Measurements from ENCODE around the gene APP.

The APP gene

DNA sequence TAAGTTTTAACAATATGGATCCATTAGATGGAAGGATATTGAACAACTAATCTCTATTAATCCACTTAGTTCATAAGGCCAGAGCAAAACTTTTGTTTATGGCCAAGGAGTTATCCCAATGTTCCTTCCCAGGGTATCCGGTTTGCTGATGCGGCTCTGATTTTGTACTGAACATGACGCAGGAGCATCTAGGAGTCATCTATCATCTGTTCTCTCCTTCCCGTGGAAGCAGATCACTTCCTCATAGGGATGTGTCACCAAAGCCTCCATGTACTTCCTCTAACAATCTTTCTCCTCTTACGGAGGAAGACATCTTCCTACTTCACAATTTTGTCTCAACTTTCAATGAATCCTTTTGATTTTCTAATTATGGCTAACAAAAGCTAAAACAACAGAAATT is 206.6 kb downstream of the APP start:
- Mint-ChIP-seq H3K27me3 (ENCODE audit: low read depth) (no peaks in the 10 kb centered on the region), H3K4me1 (peaks cover 40% of the 10 kb centered on the region), H3K4me3 (no peak overlapping the region), H3K9me3 (no peaks in the 10 kb centered on the region), H3K36me3 (ENCODE audit: low read depth) (peaks cover 57% of the 10 kb centered on the region), H3K27ac (peak overlapping the region in 2 of 3 experiments; percentile 26 to 37)
- TF ChIP-seq, protein P1, sequence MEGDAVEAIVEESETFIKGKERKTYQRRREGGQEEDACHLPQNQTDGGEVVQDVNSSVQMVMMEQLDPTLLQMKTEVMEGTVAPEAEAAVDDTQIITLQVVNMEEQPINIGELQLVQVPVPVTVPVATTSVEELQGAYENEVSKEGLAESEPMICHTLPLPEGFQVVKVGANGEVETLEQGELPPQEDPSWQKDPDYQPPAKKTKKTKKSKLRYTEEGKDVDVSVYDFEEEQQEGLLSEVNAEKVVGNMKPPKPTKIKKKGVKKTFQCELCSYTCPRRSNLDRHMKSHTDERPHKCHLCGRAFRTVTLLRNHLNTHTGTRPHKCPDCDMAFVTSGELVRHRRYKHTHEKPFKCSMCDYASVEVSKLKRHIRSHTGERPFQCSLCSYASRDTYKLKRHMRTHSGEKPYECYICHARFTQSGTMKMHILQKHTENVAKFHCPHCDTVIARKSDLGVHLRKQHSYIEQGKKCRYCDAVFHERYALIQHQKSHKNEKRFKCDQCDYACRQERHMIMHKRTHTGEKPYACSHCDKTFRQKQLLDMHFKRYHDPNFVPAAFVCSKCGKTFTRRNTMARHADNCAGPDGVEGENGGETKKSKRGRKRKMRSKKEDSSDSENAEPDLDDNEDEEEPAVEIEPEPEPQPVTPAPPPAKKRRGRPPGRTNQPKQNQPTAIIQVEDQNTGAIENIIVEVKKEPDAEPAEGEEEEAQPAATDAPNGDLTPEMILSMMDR (IDR thresholded peaks at IDR 0.05; ENCODE audit: unreplicated experiment in 3 of 3) = no peak

- H3K36me3 Mint-ChIP-seq (ENCODE audit: low read depth) = peaks cover 56% of the 10 kb centered on the region
- TF ChIP-seq, protein P1 (IDR thresholded peaks at IDR 0.05; ENCODE audit: unreplicated experiment in 3 of 3) = no peak
- peaks cover 40% of the 10 kb centered on the region for H3K4me1 Mint-ChIP-seq
- H3K27me3 Mint-ChIP-seq (ENCODE audit: low read depth) = no peaks in the 10 kb centered on the region
- peak overlapping the region in 2 of 3 experiments; percentile 26 to 37 for H3K27ac Mint-ChIP-seq
- H3K4me3 Mint-ChIP-seq = no peak overlapping the region
- no peaks in the 10 kb centered on the region for H3K9me3 Mint-ChIP-seq
Observed at GRCh38 chr21:25963181-25963580, 207.4 kb downstream of the APP start.

- peaks cover 58% of the 10 kb centered on the region for H3K36me3 Mint-ChIP-seq (ENCODE audit: low read depth)
- H3K27me3 Mint-ChIP-seq (ENCODE audit: low read depth) = no peaks in the 10 kb centered on the region
- TF ChIP-seq, protein P1 (IDR thresholded peaks at IDR 0.05; ENCODE audit: unreplicated experiment in 3 of 3) = no peak
- H3K9me3 Mint-ChIP-seq = no peaks in the 10 kb centered on the region
- peak overlapping the region; percentile 39 to 80 (median 54) for H3K27ac Mint-ChIP-seq
- peaks cover 38% of the 10 kb centered on the region for H3K4me1 Mint-ChIP-seq
- no peak overlapping the region for H3K4me3 Mint-ChIP-seq
Observed at GRCh38 chr21:25961042-25961441, 209.5 kb downstream of the APP start.

DNA sequence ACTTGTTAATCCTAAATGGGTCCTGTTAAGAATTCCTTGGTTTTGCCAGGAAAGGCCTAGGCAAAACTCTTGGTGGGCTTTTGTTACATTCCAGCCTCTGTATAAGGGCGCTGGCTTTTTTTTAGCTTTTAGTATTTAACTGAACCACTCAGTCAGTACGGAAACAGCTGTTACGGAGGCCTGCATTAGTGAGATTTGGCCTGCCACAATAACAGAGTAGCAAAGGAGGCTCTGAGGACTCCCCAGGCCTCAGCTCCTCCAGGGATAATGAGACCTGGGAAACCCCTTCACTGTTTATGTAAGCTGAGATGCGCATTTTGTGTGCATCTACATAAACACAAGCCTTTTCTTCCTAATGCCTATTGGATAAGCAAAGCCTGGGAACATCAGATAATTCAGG is 210.2 kb downstream of the APP start:
- TF ChIP-seq, protein P1 (IDR thresholded peaks at IDR 0.05; ENCODE audit: unreplicated experiment in 3 of 3) = no peak

DNA sequence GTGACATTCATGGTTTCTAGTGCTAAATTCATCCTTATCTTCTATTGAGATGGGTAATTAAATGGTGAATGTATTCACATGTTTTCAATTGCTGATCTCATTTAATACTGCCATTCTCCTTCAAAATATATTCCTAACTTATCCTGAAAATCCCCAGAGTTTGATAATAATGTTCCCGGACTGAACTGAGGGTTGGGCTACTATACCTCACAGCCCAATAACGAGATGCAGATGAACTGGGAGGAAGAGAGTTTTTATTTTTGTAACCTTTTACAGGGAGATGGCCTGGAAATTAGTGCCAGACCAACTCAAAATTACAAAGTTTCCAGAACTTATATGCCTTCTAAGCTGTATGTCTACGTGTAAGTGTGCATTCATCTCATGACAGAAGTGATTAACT is 210.8 kb downstream of the APP start:
- Mint-ChIP-seq H3K27me3 (ENCODE audit: low read depth) (no peaks in the 10 kb centered on the region), H3K36me3 (ENCODE audit: low read depth) (peaks cover 60% of the 10 kb centered on the region), H3K27ac (peak overlapping the region; percentile 39 to 80 (median 54)), H3K4me1 (peaks cover 38% of the 10 kb centered on the region), H3K9me3 (no peaks in the 10 kb centered on the region), H3K4me3 (no peak overlapping the region)
- TF ChIP-seq, protein P1 (IDR thresholded peaks at IDR 0.05; ENCODE audit: unreplicated experiment in 3 of 3) = no peak

More for the DNA sequence above, 210.2 kb downstream of the APP start:
- no peaks in the 10 kb centered on the region for H3K27me3 Mint-ChIP-seq (ENCODE audit: low read depth)
- H3K9me3 Mint-ChIP-seq = no peaks in the 10 kb centered on the region
- H3K4me3 Mint-ChIP-seq = no peak overlapping the region
- H3K4me1 Mint-ChIP-seq = peaks cover 38% of the 10 kb centered on the region
- H3K27ac Mint-ChIP-seq = peak overlapping the region; percentile 39 to 80 (median 54)
- peaks cover 61% of the 10 kb centered on the region for H3K36me3 Mint-ChIP-seq (ENCODE audit: low read depth)

DNA sequence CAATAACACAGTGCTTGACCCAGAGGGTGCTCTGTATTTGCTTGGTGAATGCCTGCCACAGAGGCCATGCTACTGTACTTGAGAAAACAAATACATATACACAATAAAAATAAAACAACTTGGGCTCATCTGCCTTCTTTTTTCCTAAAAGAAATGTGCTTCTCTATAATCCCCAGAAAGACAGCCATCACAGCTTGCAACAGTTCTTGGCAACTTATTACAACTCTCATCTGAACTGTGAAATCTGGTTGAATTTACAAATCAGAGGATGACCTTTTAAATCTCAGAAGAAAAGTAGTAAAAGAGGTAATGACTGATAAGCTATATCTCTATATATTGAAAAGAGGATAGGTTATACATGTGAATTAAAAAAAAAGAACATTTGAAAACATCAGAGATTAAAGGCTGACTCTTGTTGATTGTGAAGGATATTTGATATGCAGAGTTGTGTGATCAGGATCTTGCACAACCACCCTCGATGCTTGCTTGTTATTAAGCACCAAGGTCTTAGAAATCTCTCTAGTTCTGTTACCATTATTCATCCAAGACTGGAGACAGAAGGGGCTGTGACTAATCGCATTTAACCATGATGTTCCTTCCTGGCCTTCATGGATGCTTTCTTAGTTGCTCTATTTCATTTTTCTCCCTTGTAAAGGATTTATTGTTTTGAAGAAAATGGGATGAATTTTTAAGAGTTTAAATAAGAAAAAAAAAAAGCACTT is 213.4 kb downstream of the APP start:
- Mint-ChIP-seq H3K27ac (peak overlapping the region in 1 of 3 experiments; percentile 54), H3K4me1 (peaks cover 33% of the 10 kb centered on the region), H3K4me3 (no peak overlapping the region), H3K27me3 (ENCODE audit: low read depth) (no peaks in the 10 kb centered on the region), H3K9me3 (no peaks in the 10 kb centered on the region), H3K36me3 (ENCODE audit: low read depth) (peaks cover 61% of the 10 kb centered on the region)
- TF ChIP-seq, protein P1 (IDR thresholded peaks at IDR 0.05; ENCODE audit: unreplicated experiment in 3 of 3) = no peak

Data from nephron (organoid).